ENCODE data around the gene SPCS1.

Gene SPCS1

GRCh38 chr3:52685709-52686691 is 19.9 kb upstream of the SPCS1 start, which contains the start of the genes GNL3 and PBRM1 (continued):
- TF ChIP-seq ZNF280C (tag by site-specific recombination; IDR thresholded peaks at IDR 0.05) (no peak), ZNF555 (tag by site-specific recombination; conservative IDR thresholded peaks at IDR 0.05) (no peak), ZSCAN16 (tag by site-specific recombination; IDR thresholded peaks at IDR 0.05) (0 out of 2 replicates have a peak, but pooled peaks have one; percentile 29), HOXD13 (CRISPR knock-in tag; IDR thresholded peaks at IDR 0.05; ENCODE audit: borderline replicate concordance) (no peak), PRDM6 (tag by site-specific recombination; IDR thresholded peaks at IDR 0.05) (no peak), REST (tag by site-specific recombination; IDR thresholded peaks at IDR 0.05) (no peak), PRDM4 (tag by site-specific recombination; IDR thresholded peaks at IDR 0.05) (no peak), ZNF280D (tag by site-specific recombination; IDR thresholded peaks at IDR 0.05) (no peak), ZNF423 (tag by site-specific recombination; IDR thresholded peaks at IDR 0.05) (no peak), ZNF561 (tag by site-specific recombination; IDR thresholded peaks at IDR 0.05; ENCODE audit: borderline replicate concordance) (no peak), ZNF10 (tag by site-specific recombination; IDR thresholded peaks at IDR 0.05) (no peak), GLI2 (tag by site-specific recombination; IDR thresholded peaks at IDR 0.05; ENCODE audit: borderline replicate concordance, low read depth) (no peak), ZBTB17 (tag by site-specific recombination; IDR thresholded peaks at IDR 0.05) (peak; percentile 31; the same call in 1 of the 2 replicates), ZNF629 (tag by site-specific recombination; IDR thresholded peaks at IDR 0.05) (peak; percentile 54; the same call in 1 of the 2 replicates), INSM2 (tag by site-specific recombination; IDR thresholded peaks at IDR 0.05) (no peak), ZNF155 (tag by site-specific recombination; IDR thresholded peaks at IDR 0.05) (no peak), SALL2 (tag by site-specific recombination; IDR thresholded peaks at IDR 0.05; ENCODE audit: borderline replicate concordance) (no peak), GLI4 (tag by site-specific recombination; IDR thresholded peaks at IDR 0.05) (no peak), ZNF274 (IDR thresholded peaks at IDR 0.05; ENCODE audit: low read length) (no peak), ZNF274 (tag by site-specific recombination; IDR thresholded peaks at IDR 0.05; ENCODE audit: borderline replicate concordance) (no peak), HOXC10 (CRISPR knock-in tag; IDR thresholded peaks at IDR 0.05) (no peak), SCRT1 (tag by site-specific recombination; IDR thresholded peaks at IDR 0.05; ENCODE audit: borderline replicate concordance) (no peak), ZNF221 (tag by site-specific recombination; IDR thresholded peaks at IDR 0.05; ENCODE audit: borderline replicate concordance) (no peak)

Data from HEK293 (cell line).